Measurements from ENCODE around the gene ZNF141. TPM values are rescaled to one million over a fixed set of nuclear protein-coding genes. Genes with fewer than 3 reads are reported as not detected.
"Not testable (repeated sequence)": the region's sequence is repeated elsewhere in the genome, so short reads cannot be mapped to it uniquely, and the experiment has no call there.

ZNF141 gene
- 10 to 100 TPM; 16.7 to 17.4 TPM for total RNA-seq

DNA sequence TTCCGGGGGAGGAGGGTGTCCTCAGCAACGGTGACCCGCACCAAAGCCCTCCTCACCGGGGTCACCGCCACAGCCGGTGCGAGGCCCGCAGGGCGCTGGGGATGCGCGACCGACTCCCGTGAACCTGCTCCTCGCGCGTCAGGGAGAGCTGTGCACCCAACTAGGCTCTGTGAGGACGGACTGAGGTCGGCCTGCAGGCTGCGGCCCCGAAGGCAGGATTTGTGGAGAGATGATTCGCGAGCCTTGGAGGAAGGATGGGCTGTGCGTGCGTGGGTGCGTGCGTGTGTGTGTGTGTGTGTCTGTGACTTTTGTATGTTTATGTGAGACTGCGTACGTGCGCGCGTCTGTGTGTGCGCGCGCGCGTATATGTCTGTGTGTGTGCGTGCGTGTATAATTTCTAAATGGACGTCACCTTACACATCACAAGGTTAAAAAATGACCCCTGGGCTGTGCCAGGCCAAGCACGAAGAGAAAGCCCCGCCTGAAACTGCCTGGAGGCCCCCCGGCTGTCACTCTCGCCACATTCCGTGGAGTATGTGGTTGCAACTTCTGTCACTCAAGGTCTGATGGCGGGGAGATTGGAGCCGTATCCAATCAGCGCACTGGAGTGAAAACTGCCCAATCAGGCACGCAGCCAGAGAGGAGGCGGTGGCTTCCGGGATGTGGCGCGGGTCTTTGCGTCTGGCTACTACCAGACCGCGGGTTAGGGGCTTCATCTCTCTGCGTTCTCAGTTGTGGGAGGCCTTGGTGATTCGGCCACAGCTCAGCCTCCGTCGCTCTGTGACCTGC is at the start of gene ZNF141:
TSS of gene ZNF141 (plus strand) at position 672 of the 789 bp plus-strand sequence. CDS start 170 bp downstream, outside the sequence.
- H3K9ac ChIP-seq (ENCODE audit: low read depth in 2 of 2, low read length in 2 of 2), result peak within 1 kb of the TSS; percentile 95 to 99
- no peaks in the 10 kb centered on the region for H3K4me1 ChIP-seq
- intact Hi-C loops (cut with DNase I), result loop anchor here (10.0 kb wide), 1 partner anchor 157 kb away; the partner anchor contains the start of genes PIGG and ZNF721
- DNase-seq, result peak; percentile 98
- no peaks in the 10 kb centered on the region for H3K27me3 ChIP-seq
- no peaks in the 10 kb centered on the region for H3K36me3 ChIP-seq
- peaks cover 7% of the 10 kb centered on the region for H3K9me3 ChIP-seq
- TF ChIP-seq, protein P1, sequence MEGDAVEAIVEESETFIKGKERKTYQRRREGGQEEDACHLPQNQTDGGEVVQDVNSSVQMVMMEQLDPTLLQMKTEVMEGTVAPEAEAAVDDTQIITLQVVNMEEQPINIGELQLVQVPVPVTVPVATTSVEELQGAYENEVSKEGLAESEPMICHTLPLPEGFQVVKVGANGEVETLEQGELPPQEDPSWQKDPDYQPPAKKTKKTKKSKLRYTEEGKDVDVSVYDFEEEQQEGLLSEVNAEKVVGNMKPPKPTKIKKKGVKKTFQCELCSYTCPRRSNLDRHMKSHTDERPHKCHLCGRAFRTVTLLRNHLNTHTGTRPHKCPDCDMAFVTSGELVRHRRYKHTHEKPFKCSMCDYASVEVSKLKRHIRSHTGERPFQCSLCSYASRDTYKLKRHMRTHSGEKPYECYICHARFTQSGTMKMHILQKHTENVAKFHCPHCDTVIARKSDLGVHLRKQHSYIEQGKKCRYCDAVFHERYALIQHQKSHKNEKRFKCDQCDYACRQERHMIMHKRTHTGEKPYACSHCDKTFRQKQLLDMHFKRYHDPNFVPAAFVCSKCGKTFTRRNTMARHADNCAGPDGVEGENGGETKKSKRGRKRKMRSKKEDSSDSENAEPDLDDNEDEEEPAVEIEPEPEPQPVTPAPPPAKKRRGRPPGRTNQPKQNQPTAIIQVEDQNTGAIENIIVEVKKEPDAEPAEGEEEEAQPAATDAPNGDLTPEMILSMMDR (IDR thresholded peaks at IDR 0.05), result no peak
- peak within 1 kb of the TSS; percentile 84 for H3K27ac ChIP-seq
- peak within 1 kb of the TSS; percentile 98 for H3K4me3 ChIP-seq

DNA sequence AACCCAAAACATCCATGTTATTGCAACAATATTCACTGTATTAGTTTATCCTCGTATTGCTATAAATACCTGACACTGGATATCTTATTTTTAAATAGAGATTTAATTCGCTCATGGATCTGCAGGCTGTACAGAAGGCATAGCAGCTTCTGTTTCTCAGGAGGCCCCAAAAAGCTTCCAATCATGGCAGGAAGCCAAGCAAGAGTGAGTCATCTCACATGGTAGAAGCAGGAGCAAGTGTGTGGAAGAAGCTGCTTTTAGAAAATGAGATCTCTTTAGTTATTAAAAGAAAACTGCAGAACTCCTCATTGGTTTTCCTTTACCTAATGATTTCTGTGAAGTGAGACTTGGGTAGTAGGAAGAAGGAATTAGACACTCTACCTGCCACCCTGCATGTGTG is 48.7 kb upstream of the ZNF141 start:
- Histone ChIP-seq H3K27ac (no peak overlapping the region), H3K36me3 (no peaks in the 10 kb centered on the region), H3K9ac (ENCODE audit: low read depth in 2 of 2, low read length in 2 of 2) (no peak overlapping the region), H3K4me1 (no peaks in the 10 kb centered on the region), H3K4me3 (no peak overlapping the region), H3K27me3 (no peaks in the 10 kb centered on the region), H3K9me3 (no peaks in the 10 kb centered on the region)
- DNase-seq, result no peak
- intact Hi-C loops (cut with DNase I), result no loop called here
- TF ChIP-seq, protein P1 (IDR thresholded peaks at IDR 0.05), result no peak

DNA sequence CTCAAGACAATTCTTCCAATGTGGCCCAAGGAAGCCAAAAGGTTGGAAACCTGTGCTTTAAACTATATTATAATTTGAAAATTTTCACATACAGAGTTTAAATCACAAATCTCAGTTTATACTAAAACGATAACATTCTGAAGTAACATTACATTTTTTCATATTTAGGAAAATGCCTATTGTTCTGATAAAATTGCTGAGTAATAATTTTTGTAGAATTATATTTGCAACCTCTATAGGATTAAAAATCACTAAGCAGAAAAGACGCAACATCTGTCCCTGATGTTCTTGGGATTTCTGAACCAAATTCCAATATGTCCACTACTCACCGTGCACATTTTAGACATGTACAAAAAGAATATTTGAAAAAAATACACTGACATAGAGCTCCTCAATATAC is 42.9 kb upstream of the ZNF141 start:
- intact Hi-C loops (cut with DNase I), result no loop called here
- no peaks in the 10 kb centered on the region for H3K9me3 ChIP-seq

DNA sequence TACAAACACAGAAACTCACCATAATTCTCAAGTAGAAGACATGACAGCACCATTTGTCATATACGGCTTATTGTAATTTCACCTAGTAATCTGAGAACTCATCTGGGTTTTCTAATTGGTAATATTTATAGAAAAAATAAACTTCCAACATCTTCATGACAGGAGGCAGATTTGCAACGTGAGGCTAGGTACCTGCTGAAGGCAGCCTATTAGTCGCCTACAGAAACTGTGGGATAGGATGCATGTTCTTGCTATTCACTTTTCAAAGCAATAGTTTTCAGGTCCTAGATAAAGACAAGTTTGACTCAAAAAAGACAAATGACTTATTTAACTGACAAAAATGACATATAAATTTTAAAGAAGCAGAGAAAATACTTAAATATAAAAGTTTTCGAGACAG is 35.2 kb upstream of the ZNF141 start:
- Histone ChIP-seq H3K9ac (ENCODE audit: low read depth in 2 of 2, low read length in 2 of 2) (no peak overlapping the region), H3K27me3 (no peaks in the 10 kb centered on the region), H3K27ac (no peak overlapping the region), H3K4me1 (no peaks in the 10 kb centered on the region), H3K9me3 (no peaks in the 10 kb centered on the region), H3K36me3 (no peaks in the 10 kb centered on the region), H3K4me3 (no peak overlapping the region)
- intact Hi-C loops (cut with DNase I), result no loop called here
- TF ChIP-seq, protein P1 (IDR thresholded peaks at IDR 0.05), result no peak
- DNase-seq, result no peak

More for the DNA sequence above, 42.9 kb upstream of the ZNF141 start:
- no peak for DNase-seq
- no peaks in the 10 kb centered on the region for H3K27me3 ChIP-seq
- H3K4me3 ChIP-seq, result no peak overlapping the region
- H3K4me1 ChIP-seq, result no peaks in the 10 kb centered on the region
- H3K27ac ChIP-seq, result no peak overlapping the region
- H3K36me3 ChIP-seq, result no peaks in the 10 kb centered on the region
- no peak overlapping the region for H3K9ac ChIP-seq (ENCODE audit: low read depth in 2 of 2, low read length in 2 of 2)
- TF ChIP-seq, protein P1 (IDR thresholded peaks at IDR 0.05), result no peak

DNA sequence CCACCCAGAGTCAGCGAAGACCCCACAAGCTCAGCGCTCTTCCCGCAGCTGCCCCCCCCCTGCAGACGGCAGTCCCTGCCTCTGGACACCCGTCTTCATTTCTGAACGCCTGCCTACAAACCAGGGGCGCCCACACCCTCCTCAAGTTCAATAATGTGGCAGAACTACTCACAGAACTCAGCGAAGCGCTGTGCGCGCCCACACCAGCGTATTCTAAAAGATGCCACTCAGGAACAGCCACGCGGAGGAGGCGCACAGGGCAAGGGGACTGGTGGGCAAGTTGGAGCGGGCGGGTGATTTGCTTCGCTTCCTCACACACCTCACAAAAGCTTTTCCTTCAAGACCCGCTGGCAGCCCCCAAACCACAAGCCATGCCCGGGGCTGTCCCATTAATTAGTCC is 33.1 kb upstream of the ZNF141 start:
- H3K4me3 ChIP-seq; H3K9me3 ChIP-seq; H3K27me3 ChIP-seq; H3K27ac ChIP-seq; intact Hi-C loops (cut with DNase I); H3K9ac ChIP-seq (ENCODE audit: low read depth in 2 of 2, low read length in 2 of 2); H3K4me1 ChIP-seq; H3K36me3 ChIP-seq; DNase-seq: not testable (repeated sequence)
